ENCODE data around the gene METTL16.

DNA sequence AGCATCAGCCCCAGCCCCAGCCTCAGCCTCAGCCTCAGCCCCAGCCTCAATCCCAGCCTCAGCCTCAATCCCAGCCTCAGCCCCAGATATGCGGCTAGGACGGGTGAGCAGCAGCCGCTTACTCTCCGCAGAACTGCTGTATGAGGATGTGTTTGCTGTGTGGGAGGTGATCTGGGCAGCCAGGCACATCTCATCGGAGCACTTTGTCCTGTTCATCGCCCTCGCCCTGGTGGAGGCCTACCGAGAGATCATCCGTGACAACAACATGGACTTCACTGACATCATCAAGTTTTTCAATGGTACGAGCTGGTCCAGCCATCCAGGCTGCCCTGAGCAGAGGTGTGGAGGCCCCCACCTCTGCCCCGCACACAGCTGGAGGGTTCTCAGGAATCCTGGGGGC is 132.8 kb downstream of the METTL16 start:
- TF ChIP-seq POLR2A (IDR thresholded peaks at IDR 0.05): no peak
- TF ChIP-seq, protein P1, sequence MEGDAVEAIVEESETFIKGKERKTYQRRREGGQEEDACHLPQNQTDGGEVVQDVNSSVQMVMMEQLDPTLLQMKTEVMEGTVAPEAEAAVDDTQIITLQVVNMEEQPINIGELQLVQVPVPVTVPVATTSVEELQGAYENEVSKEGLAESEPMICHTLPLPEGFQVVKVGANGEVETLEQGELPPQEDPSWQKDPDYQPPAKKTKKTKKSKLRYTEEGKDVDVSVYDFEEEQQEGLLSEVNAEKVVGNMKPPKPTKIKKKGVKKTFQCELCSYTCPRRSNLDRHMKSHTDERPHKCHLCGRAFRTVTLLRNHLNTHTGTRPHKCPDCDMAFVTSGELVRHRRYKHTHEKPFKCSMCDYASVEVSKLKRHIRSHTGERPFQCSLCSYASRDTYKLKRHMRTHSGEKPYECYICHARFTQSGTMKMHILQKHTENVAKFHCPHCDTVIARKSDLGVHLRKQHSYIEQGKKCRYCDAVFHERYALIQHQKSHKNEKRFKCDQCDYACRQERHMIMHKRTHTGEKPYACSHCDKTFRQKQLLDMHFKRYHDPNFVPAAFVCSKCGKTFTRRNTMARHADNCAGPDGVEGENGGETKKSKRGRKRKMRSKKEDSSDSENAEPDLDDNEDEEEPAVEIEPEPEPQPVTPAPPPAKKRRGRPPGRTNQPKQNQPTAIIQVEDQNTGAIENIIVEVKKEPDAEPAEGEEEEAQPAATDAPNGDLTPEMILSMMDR (IDR thresholded peaks at IDR 0.05): no peak

All from heart left ventricle (tissue), 13 donors.